Measurements from ENCODE around the gene MS4A4A. TPM values are rescaled to one million over a fixed set of nuclear protein-coding genes. Genes with fewer than 3 reads are reported as not detected.

The MS4A4A gene
- total and polyA plus RNA-seq, 8 donors, result 0.43 to 18.9 (median 1.8) TPM

DNA sequence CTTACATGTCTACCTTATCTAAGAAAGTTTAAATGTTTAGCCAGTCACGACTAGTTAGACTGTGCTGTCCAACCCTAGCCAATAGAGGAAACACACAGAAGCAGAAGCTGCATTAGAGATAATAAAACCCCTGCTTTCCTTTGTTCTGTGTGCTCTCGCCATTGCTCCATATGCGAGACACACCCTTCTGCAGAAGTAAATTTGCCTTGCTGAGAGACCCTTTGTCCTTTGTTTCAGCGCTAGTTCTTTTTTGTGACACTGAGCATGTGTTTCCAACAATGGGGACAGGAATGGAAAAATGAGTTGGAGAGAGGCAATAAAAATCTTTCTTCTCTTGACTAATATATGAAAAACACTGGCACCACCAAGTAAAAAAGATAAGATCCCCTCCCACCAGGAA lies 19.5 kb upstream of the MS4A4A start:
- 76 to 89% methylated on average over 4 of the region's 4 CpGs for WGBS, 2 donors
- no peaks in the 10 kb centered on the region for H3K4me1 ChIP-seq
- ATAC-seq (no peak), DNase-seq (no peak), FAIRE-seq (no peak)
- H3K4me3 ChIP-seq, result no peak overlapping the region
- TF ChIP-seq, protein P1, sequence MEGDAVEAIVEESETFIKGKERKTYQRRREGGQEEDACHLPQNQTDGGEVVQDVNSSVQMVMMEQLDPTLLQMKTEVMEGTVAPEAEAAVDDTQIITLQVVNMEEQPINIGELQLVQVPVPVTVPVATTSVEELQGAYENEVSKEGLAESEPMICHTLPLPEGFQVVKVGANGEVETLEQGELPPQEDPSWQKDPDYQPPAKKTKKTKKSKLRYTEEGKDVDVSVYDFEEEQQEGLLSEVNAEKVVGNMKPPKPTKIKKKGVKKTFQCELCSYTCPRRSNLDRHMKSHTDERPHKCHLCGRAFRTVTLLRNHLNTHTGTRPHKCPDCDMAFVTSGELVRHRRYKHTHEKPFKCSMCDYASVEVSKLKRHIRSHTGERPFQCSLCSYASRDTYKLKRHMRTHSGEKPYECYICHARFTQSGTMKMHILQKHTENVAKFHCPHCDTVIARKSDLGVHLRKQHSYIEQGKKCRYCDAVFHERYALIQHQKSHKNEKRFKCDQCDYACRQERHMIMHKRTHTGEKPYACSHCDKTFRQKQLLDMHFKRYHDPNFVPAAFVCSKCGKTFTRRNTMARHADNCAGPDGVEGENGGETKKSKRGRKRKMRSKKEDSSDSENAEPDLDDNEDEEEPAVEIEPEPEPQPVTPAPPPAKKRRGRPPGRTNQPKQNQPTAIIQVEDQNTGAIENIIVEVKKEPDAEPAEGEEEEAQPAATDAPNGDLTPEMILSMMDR (IDR thresholded peaks at IDR 0.05), result no peak
- no peaks in the 10 kb centered on the region for H3K9me3 ChIP-seq
- H3K27me3 ChIP-seq, result no peaks in the 10 kb centered on the region
- no peaks in the 10 kb centered on the region for H3K36me3 ChIP-seq
- intact Hi-C loops (cut with DNase I), result no loop called here
- H3K27ac ChIP-seq, result no peak overlapping the region

DNA sequence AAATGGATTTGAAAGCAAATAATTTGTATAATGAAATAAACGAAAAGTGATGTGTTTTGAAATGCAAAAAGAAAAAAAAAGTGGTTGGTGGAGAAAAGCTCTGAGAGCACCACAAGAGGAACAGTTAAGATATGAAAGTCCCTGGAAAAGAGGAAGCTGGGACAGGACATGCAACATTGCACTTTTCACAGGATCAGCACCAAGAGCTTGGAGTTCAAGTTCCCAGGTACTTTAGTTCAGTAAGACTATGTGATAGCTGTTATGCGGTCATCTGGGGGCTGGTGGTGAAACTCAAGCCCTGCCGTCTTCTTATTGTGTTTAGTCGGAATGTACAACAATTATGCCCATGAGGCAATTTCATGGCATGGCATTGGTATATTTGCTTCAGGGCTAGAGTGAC lies 17.1 kb upstream of the MS4A4A start:
- Histone ChIP-seq H3K27ac (no peak overlapping the region), H3K4me3 (no peak overlapping the region), H3K36me3 (no peaks in the 10 kb centered on the region), H3K4me1 (no peaks in the 10 kb centered on the region), H3K9me3 (no peaks in the 10 kb centered on the region), H3K27me3 (no peaks in the 10 kb centered on the region)
- peak in 1 of 4 donors; percentile 55 for ATAC-seq
- intact Hi-C loops (cut with DNase I), result no loop called here
- no peak for DNase-seq
- 68 to 75% methylated on average over 4 of the region's 4 CpGs for WGBS, 2 donors
- TF ChIP-seq, protein P1 (IDR thresholded peaks at IDR 0.05), result no peak
- no peak for FAIRE-seq

DNA sequence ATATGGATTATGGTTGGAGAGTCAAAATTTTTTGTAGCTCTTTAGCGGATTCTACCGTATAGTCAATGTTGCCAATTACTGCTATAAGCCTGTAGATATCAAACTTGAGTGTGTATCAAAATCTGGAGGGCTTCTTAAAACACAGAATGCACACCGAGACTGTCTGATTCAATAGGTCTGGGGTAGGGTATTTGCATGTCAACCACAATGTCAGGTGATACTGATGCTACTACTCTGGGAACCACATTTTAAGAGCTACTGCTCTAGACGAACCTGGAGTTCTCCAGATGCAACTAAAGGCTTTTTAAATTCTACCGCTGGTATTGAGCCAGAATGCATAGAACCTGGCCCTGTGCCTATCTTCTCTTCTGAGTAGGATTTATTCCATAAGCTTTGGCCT lies 15.8 kb upstream of the MS4A4A start:
- no peak overlapping the region for H3K4me3 ChIP-seq
- H3K27me3 ChIP-seq, result peaks cover 0 to 3% (median 0%) of the 10 kb centered on the region in 4 donors
- H3K27ac ChIP-seq, result no peak overlapping the region
- H3K36me3 ChIP-seq, result no peaks in the 10 kb centered on the region
- TF ChIP-seq, protein P1 (IDR thresholded peaks at IDR 0.05), result no peak
- no peaks in the 10 kb centered on the region for H3K9me3 ChIP-seq
- intact Hi-C loops (cut with DNase I), result no loop called here
- DNase-seq, result no peak
- WGBS, 2 donors, result 58 to 76% methylated on average over 5 of the region's 5 CpGs
- H3K4me1 ChIP-seq, result no peaks in the 10 kb centered on the region
- no peak for ATAC-seq
- FAIRE-seq, result no peak

DNA sequence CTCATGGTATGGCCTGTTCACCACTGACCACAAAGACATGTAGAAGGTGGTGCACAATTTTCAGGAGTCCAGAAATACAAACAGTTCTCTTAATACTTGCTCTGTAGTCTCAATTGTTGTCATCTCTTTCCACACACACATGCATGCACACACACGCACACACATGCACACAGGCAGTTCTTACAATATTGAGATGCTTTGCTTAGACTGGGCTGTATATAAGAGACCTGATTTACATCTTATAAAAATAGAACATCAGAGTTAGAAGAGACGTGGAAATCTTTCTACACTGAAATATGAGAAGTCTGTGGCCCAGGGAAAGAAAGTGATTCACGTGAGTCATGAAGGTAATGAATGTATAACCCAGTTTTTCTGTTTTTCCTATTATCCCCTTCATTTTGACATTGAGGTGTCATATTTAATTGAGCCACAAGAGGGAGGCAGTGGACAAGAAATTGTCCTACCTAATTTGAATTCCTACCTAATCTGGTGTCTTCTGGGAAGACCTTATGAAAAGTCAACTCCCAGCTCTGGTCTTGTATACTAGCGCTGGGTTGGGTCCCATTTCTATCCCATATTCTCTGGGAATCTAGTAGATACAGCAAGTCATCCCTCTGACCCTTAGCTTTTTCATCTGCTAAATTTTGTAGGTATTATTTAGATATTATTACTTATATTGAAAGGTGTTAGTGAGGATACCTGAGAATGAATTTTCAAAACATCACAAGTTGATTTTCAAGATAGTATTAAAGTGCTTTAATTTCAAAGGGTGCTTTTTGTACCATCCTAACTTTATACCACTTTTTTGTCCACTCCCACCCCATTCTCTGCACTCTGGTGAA lies 14.9 kb upstream of the MS4A4A start:
- peak in 3 of 4 donors; percentile 73 to 86 (median 82) for ATAC-seq
- no peak for FAIRE-seq
- intact Hi-C loops (cut with DNase I), result no loop called here

More for the DNA sequence above, 14.9 kb upstream of the MS4A4A start:
- Histone ChIP-seq H3K27me3 (peaks cover 0 to 3% (median 0%) of the 10 kb centered on the region in 4 donors), H3K36me3 (no peaks in the 10 kb centered on the region), H3K4me3 (no peak overlapping the region), H3K27ac (no peak overlapping the region), H3K9me3 (no peaks in the 10 kb centered on the region), H3K4me1 (no peaks in the 10 kb centered on the region)
- TF ChIP-seq, protein P1 (IDR thresholded peaks at IDR 0.05), result peak; percentile 47 to 73 (median 60)
- DNase-seq, result peak in 1 of 6 donors; percentile 13
- 17 to 18% methylated on average over 4 of the region's 4 CpGs for WGBS, 2 donors

Data from pancreas (tissue), 10 donors.